Tibial nerve (tissue), 4 donors: ENCODE data around the gene LONRF3. TPM values are rescaled to one million over a fixed set of nuclear protein-coding genes. Genes with fewer than 3 reads are reported as not detected.

Experiments used
- DNase-seq, 2 donors: peaks; one replicate each; pipeline ENCODE4 v3.0.0-alpha.2; 2019; ENCODE audit warnings: low spot score in 2 of 2
- H3K27ac ChIP-seq, 4 donors: fragments of 200-600 bp; sonication (generic) in 3 of 4; one replicate each; pipeline ENCODE4 v1.5.1; 2017 to 2019; ENCODE audit warnings: mild to moderate bottlenecking in 1 of 4
- H3K27me3 ChIP-seq, 2 donors: fragments of 200-600 bp; sonication (generic) in 1 of 2; one replicate each; pipeline versions ENCODE4 v1.5.1 to v1.6.0; 2017 to 2019
- H3K36me3 ChIP-seq, 3 donors: fragments of 200-600 bp; sonication (generic); one replicate each; pipeline ENCODE4 v1.5.1; 2018 to 2019
- H3K4me1 ChIP-seq, 4 donors: fragments of 200-600 bp; sonication (generic) in 3 of 4; one replicate each; pipeline ENCODE4 v1.5.1; 2017 to 2019
- H3K4me3 ChIP-seq, 4 donors: fragments of 200-600 bp; sonication (generic) in 3 of 4; one replicate each; pipeline ENCODE4 v1.5.1; 2017 to 2019; ENCODE audit warnings: mild to moderate bottlenecking in 1 of 4, moderate library complexity in 1 of 4
- H3K9me3 ChIP-seq, 4 donors: fragments of 200-600 bp; sonication (generic) in 3 of 4; one replicate each; pipeline ENCODE4 v1.5.1; 2017 to 2019
- CTCF ChIP-seq, 5 experiments: fragments of 200-600 bp in 3 of 5; fragments of 450-650 bp in 2 of 5; sonication (generic) in 3 of 5; IDR thresholded peaks; one replicate each; pipeline ENCODE4 v1.5.1; 2016 to 2019; ENCODE audit warnings: antibody characterized with exemption in 5 of 5, mild to moderate bottlenecking in 3 of 5, moderate library complexity in 2 of 5
- EP300 ChIP-seq, 2 donors: sonication (generic); formaldehyde crosslinking; IDR thresholded peaks; one replicate each; pipeline ENCODE4 v1.6.1; 2017; ENCODE audit warnings: antibody characterized with exemption in 2 of 2, mild to moderate bottlenecking in 1 of 2
- POLR2A ChIP-seq, 2 donors: fragments of 450-650 bp; IDR thresholded peaks; one replicate each; pipeline ENCODE4 v1.6.1; 2017; ENCODE audit warnings: antibody characterized with exemption in 2 of 2, mild to moderate bottlenecking in 2 of 2, moderate library complexity in 2 of 2
- WGBS, 2 donors: methylation state at CpG; one replicate each; pipeline ENCODE4 v1.1.5; 2018; 5-methylcytosine and 5-hydroxymethylcytosine counted together
- total RNA-seq, 4 donors: library from RNA; depleted of rRNA; stranded (reverse); fragments of >200 nt; gene quantifications; one replicate each; pipeline ENCODE4 v1.1.0, GENCODE V29; 2016

LONRF3 gene
- total RNA-seq, 4 donors from 2014 or later: 12.2 to 20.4 (median 19.2) TPM

- H3K27ac ChIP-seq: peak overlapping the region in 2 of 4 donors; percentile 29 to 75
- 83 to 92% methylated on average over 3 of the region's 3 CpGs for WGBS, 2 donors
- TF ChIP-seq POLR2A (IDR thresholded peaks at IDR 0.05) (no peak), EP300 (IDR thresholded peaks at IDR 0.05) (no peak), CTCF (IDR thresholded peaks at IDR 0.05) (no peak)
These were observed 67.6 kb downstream of the LONRF3 start for GRCh38 chrX:119042040-119042439.

GRCh38 chrX:119042996-119043395, 68.6 kb downstream of the LONRF3 start:
- Histone ChIP-seq H3K27ac (no peak overlapping the region), H3K9me3 (no peaks in the 10 kb centered on the region), H3K4me3 (no peak overlapping the region), H3K36me3 (no peaks in the 10 kb centered on the region), H3K27me3 (no peaks in the 10 kb centered on the region), H3K4me1 (peaks cover 0 to 14% (median 0%) of the 10 kb centered on the region in 4 donors)
- TF ChIP-seq EP300 (IDR thresholded peaks at IDR 0.05): no peak
- TF ChIP-seq CTCF (IDR thresholded peaks at IDR 0.05): no peak
- no peak for TF ChIP-seq POLR2A (IDR thresholded peaks at IDR 0.05)
- DNase-seq: no peak
- WGBS, 2 donors: 80 to 82% methylated on average over 1 of the region's 1 CpG

More at GRCh38 chrX:119042040-119042439, 67.6 kb downstream of the LONRF3 start:
- H3K4me3 ChIP-seq: no peak overlapping the region
- no peak for DNase-seq
- no peaks in the 10 kb centered on the region for H3K9me3 ChIP-seq
- H3K27me3 ChIP-seq: no peaks in the 10 kb centered on the region
- peaks cover 0 to 14% (median 0%) of the 10 kb centered on the region in 4 donors for H3K4me1 ChIP-seq
- H3K36me3 ChIP-seq: no peaks in the 10 kb centered on the region

- Histone ChIP-seq H3K27me3 (no peaks in the 10 kb centered on the region), H3K27ac (no peak overlapping the region), H3K4me3 (no peak overlapping the region), H3K9me3 (no peaks in the 10 kb centered on the region), H3K36me3 (no peaks in the 10 kb centered on the region), H3K4me1 (peaks cover 0 to 6% (median 0%) of the 10 kb centered on the region in 4 donors)
- 63 to 92% methylated on average over 2 of the region's 2 CpGs for WGBS, 2 donors
- DNase-seq: no peak
- TF ChIP-seq CTCF (IDR thresholded peaks at IDR 0.05) (no peak), POLR2A (IDR thresholded peaks at IDR 0.05) (no peak), EP300 (IDR thresholded peaks at IDR 0.05) (no peak)
These were observed 71.5 kb downstream of the LONRF3 start for GRCh38 chrX:119045884-119046283.

- TF ChIP-seq CTCF (IDR thresholded peaks at IDR 0.05) (no peak), EP300 (IDR thresholded peaks at IDR 0.05) (no peak), POLR2A (IDR thresholded peaks at IDR 0.05) (no peak)
- DNase-seq: no peak
- Histone ChIP-seq H3K36me3 (no peaks in the 10 kb centered on the region), H3K27me3 (peaks cover 0 to 5% of the 10 kb centered on the region in 2 donors), H3K27ac (no peak overlapping the region), H3K4me3 (no peak overlapping the region), H3K9me3 (no peaks in the 10 kb centered on the region), H3K4me1 (peaks cover 0 to 2% (median 0%) of the 10 kb centered on the region in 4 donors)
- 43 to 48% methylated on average over 2 of the region's 2 CpGs for WGBS, 2 donors
These were observed 81.3 kb downstream of the LONRF3 start for GRCh38 chrX:119055687-119056086.

GRCh38 chrX:119062750-119063374, 88.4 kb downstream of the LONRF3 start:
- DNase-seq: no peak
- WGBS, 2 donors: 61 to 66% methylated on average over 6 of the region's 6 CpGs
- H3K36me3 ChIP-seq: no peaks in the 10 kb centered on the region

More at GRCh38 chrX:119062750-119063374, 88.4 kb downstream of the LONRF3 start:
- Histone ChIP-seq H3K27me3 (peaks cover 0 to 18% of the 10 kb centered on the region in 2 donors), H3K4me1 (no peaks in the 10 kb centered on the region), H3K9me3 (no peaks in the 10 kb centered on the region), H3K4me3 (no peak overlapping the region), H3K27ac (no peak overlapping the region)
- TF ChIP-seq POLR2A (IDR thresholded peaks at IDR 0.05) (no peak), EP300 (IDR thresholded peaks at IDR 0.05) (no peak), CTCF (IDR thresholded peaks at IDR 0.05) (no peak)
